ENCODE data around the gene NEDD9. TPM values are rescaled to one million over a fixed set of nuclear protein-coding genes. Genes with fewer than 3 reads are reported as not detected.
A peak's percentile ranks its signal among the peaks of the same experiment; 100 is the strongest.

Gene NEDD9
- total RNA-seq, 4 donors from 2014 or later, result 19.8 to 49.4 (median 35.6) TPM

- Histone ChIP-seq H3K4me3 (peak overlapping the region in 2 of 4 donors; percentile 14), H3K4me1 (peaks cover 61 to 71% of the 10 kb centered on the region in 2 donors)
- intact Hi-C loops (cut with DNase I; ENCODE audit: low total_unique reads), result no loop called here
Measured at GRCh38 chr6:11214084-11214833, 18.2 kb downstream of the NEDD9 start.

GRCh38 chr6:11213422-11214021, 18.9 kb downstream of the NEDD9 start:
- no peak overlapping the region for H3K4me3 ChIP-seq
- peaks cover 61 to 71% of the 10 kb centered on the region in 2 donors for H3K4me1 ChIP-seq
- no peaks in the 10 kb centered on the region for H3K36me3 ChIP-seq
- H3K27me3 ChIP-seq, result no peaks in the 10 kb centered on the region
- ATAC-seq (no peak), DNase-seq (no peak)
- TF ChIP-seq CTCF (IDR thresholded peaks at IDR 0.05 in 4 of 5, conservative IDR thresholded peaks at IDR 0.05 in 1 of 5), result no peak
- intact Hi-C loops (cut with DNase I; ENCODE audit: low total_unique reads) (no loop called here), in situ Hi-C loops (cut with MboI; ENCODE audit: low sequenced_read_pairs in 4 of 4) (no loop called here)
- H3K9me3 ChIP-seq, result no peaks in the 10 kb centered on the region
- peak overlapping the region; percentile 73 to 84 (median 74) for H3K27ac ChIP-seq

More at GRCh38 chr6:11214084-11214833, 18.2 kb downstream of the NEDD9 start:
- ATAC-seq (no peak), DNase-seq (no peak)
- Histone ChIP-seq H3K36me3 (no peaks in the 10 kb centered on the region), H3K27me3 (no peaks in the 10 kb centered on the region), H3K27ac (peak overlapping the region; percentile 73 to 84 (median 74)), H3K9me3 (no peaks in the 10 kb centered on the region)
- in situ Hi-C loops (cut with MboI; ENCODE audit: low sequenced_read_pairs in 4 of 4), result no loop called here
- no peak for TF ChIP-seq POLR2A (IDR thresholded peaks at IDR 0.05)

- Histone ChIP-seq H3K27ac (peak overlapping the region; percentile 73 to 84 (median 74)), H3K27me3 (no peaks in the 10 kb centered on the region), H3K4me1 (peaks cover 60 to 71% of the 10 kb centered on the region in 2 donors), H3K9me3 (no peaks in the 10 kb centered on the region), H3K36me3 (no peaks in the 10 kb centered on the region), H3K4me3 (no peak overlapping the region)
- intact Hi-C loops (cut with DNase I; ENCODE audit: low total_unique reads), result no loop called here
- ATAC-seq, result peak; percentile 35 to 51
- TF ChIP-seq POLR2A (IDR thresholded peaks at IDR 0.05), result no peak
- no peak for TF ChIP-seq CTCF (IDR thresholded peaks at IDR 0.05 in 4 of 5, conservative IDR thresholded peaks at IDR 0.05 in 1 of 5)
- in situ Hi-C loops (cut with MboI; ENCODE audit: low sequenced_read_pairs in 4 of 4), result no loop called here
- DNase-seq, result peak; percentile 38 to 55
Measured at GRCh38 chr6:11212664-11213063, 19.8 kb downstream of the NEDD9 start.

GRCh38 chr6:11211254-11211653, 21.2 kb downstream of the NEDD9 start:
- intact Hi-C loops (cut with DNase I; ENCODE audit: low total_unique reads) (no loop called here), in situ Hi-C loops (cut with MboI; ENCODE audit: low sequenced_read_pairs in 4 of 4) (no loop called here)
- TF ChIP-seq CTCF (IDR thresholded peaks at IDR 0.05 in 4 of 5, conservative IDR thresholded peaks at IDR 0.05 in 1 of 5), result no peak
- no peak for TF ChIP-seq POLR2A (IDR thresholded peaks at IDR 0.05)
- DNase-seq, result no peak
- Histone ChIP-seq H3K4me1 (peaks cover 62 to 72% of the 10 kb centered on the region in 2 donors), H3K9me3 (no peaks in the 10 kb centered on the region), H3K4me3 (no peak overlapping the region), H3K27ac (peak overlapping the region; percentile 30 to 84 (median 74)), H3K36me3 (no peaks in the 10 kb centered on the region), H3K27me3 (no peaks in the 10 kb centered on the region)
- ATAC-seq, result no peak

- TF ChIP-seq POLR2A (IDR thresholded peaks at IDR 0.05), result no peak
- no peak for TF ChIP-seq CTCF (IDR thresholded peaks at IDR 0.05 in 4 of 5, conservative IDR thresholded peaks at IDR 0.05 in 1 of 5)
- H3K27ac ChIP-seq, result peak overlapping the region; percentile 30 to 84 (median 74)
- no peaks in the 10 kb centered on the region for H3K27me3 ChIP-seq
- no peak for DNase-seq
- no peak for ATAC-seq
- H3K9me3 ChIP-seq, result no peaks in the 10 kb centered on the region
- in situ Hi-C loops (cut with MboI; ENCODE audit: low sequenced_read_pairs in 4 of 4), result no loop called here
- H3K4me1 ChIP-seq, result peaks cover 58 to 71% of the 10 kb centered on the region in 2 donors
- intact Hi-C loops (cut with DNase I; ENCODE audit: low total_unique reads), result no loop called here
- no peaks in the 10 kb centered on the region for H3K36me3 ChIP-seq
- no peak overlapping the region for H3K4me3 ChIP-seq
Measured at GRCh38 chr6:11210386-11211138, 21.9 kb downstream of the NEDD9 start.

Data from gastrocnemius medialis (tissue), 4 donors.